Suprapubic skin (tissue), 3 donors: ENCODE data around the gene PCNX2.

Experiments
- CTCF ChIP-seq, 2 donors: fragments of 200-600 bp in 1 of 2; fragments of 450-650 bp in 1 of 2; sonication (generic) in 1 of 2; IDR thresholded peaks; one replicate each; pipeline ENCODE4 v1.5.1; 2016 to 2019; ENCODE audit warnings: antibody characterized with exemption in 2 of 2, mild to moderate bottlenecking in 1 of 2, moderate library complexity in 1 of 2
- EP300 ChIP-seq: sonication (generic); formaldehyde crosslinking; IDR thresholded peaks from one replicate; pipeline ENCODE4 v1.6.1; 2017; ENCODE audit warnings: antibody characterized with exemption

DNA sequence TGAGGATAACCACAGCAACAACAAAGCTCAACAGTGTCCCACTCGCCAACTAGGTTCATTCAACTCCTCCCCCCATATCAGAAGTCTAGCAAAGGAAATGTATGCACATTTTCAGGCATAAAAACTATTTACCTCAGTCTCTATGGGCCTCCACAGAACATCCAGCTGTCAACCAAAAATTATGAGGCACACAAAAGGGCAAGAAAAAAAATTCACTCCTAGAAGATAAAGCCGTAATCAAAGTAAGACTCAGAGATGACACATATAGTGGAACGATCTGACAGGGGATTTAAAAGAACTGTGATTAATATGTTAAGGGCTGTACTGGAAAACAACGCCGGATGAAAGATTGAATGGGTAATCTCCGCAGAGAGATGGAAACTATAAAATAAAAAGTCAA is 186.4 kb downstream of the PCNX2 start:
- no peak for TF ChIP-seq CTCF (IDR thresholded peaks at IDR 0.05)
- no peak for TF ChIP-seq EP300
